ENCODE measurements around the gene MESD. TPM values are rescaled to one million over a fixed set of nuclear protein-coding genes. Genes with fewer than 3 reads are reported as not detected.

MESD gene
- total RNA-seq, 1 experiment from 2014 or later: 21.9 TPM

- CTCF ChIA-PET: no interaction called here
These were observed 84.6 kb downstream of the MESD start for GRCh38 chr15:80904998-80905397.

DNA sequence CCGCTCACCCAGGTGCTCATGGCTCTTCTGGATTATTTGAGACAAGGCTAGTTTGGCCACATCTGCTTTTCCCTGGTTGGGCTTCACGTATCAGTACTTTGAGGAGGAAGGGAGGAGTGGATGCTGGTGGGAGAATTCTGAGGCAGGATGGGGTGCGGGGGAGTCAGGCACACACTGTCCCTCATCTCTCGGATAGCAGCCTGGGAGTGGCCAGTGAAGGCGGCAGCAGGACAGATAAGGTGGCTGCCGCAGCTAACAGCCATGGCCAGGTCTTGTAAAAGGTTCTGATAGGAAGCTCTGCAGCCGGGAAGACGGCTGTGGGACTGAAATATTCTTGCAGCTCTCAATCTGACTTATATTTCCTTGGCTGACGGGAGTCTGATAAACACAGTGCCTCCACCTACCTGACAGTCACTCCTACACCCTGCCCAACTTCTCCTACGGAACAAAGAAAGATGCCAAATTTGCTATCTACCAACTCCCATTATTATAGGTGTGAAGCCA, 87.3 kb downstream of the MESD start:
- peaks cover 31% of the 10 kb centered on the region for H3K4me1 ChIP-seq (replicated peaks; ENCODE audit: insufficient read depth)
- no peaks in the 10 kb centered on the region for H4K20me1 ChIP-seq (ENCODE audit: insufficient read depth)
- no peaks in the 10 kb centered on the region for H3K27me3 ChIP-seq (ENCODE audit: insufficient read depth, low read depth)
- no peak overlapping the region for H3K27ac ChIP-seq
- ChIA-PET CTCF (interaction anchor here (0.6 kb wide), 1 partner anchor 60 kb away, joined by 3 read pairs; no protein-coding TSS in a partner anchor), POLR2A (ENCODE audit: unreplicated experiment) (no interaction called here)
- H3K9me3 ChIP-seq (ENCODE audit: insufficient read depth, low read depth): no peaks in the 10 kb centered on the region
- H3K4me3 ChIP-seq: no peak overlapping the region
- intact Hi-C loops (cut with micrococcal nuclease; ENCODE audit: unreplicated experiment): no loop called here
- TF ChIP-seq, protein P1, sequence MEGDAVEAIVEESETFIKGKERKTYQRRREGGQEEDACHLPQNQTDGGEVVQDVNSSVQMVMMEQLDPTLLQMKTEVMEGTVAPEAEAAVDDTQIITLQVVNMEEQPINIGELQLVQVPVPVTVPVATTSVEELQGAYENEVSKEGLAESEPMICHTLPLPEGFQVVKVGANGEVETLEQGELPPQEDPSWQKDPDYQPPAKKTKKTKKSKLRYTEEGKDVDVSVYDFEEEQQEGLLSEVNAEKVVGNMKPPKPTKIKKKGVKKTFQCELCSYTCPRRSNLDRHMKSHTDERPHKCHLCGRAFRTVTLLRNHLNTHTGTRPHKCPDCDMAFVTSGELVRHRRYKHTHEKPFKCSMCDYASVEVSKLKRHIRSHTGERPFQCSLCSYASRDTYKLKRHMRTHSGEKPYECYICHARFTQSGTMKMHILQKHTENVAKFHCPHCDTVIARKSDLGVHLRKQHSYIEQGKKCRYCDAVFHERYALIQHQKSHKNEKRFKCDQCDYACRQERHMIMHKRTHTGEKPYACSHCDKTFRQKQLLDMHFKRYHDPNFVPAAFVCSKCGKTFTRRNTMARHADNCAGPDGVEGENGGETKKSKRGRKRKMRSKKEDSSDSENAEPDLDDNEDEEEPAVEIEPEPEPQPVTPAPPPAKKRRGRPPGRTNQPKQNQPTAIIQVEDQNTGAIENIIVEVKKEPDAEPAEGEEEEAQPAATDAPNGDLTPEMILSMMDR (conservative IDR thresholded peaks at IDR 0.05): no peak
- TF ChIP-seq EZH2 (IDR thresholded peaks at IDR 0.05; ENCODE audit: low read depth): no peak
- no peak overlapping the region for H3K4me2 ChIP-seq
- no TSS peak for BruUV-seq (replicated peaks)
- no peaks in the 10 kb centered on the region for H3K36me3 ChIP-seq (ENCODE audit: low read depth)
- no peaks in the 10 kb centered on the region for H3K79me2 ChIP-seq (ENCODE audit: low read depth)
- DNase-seq: no peak
- H3F3A ChIP-seq (ENCODE audit: insufficient read depth, low read depth): peaks cover 23% of the 10 kb centered on the region
- no peaks in the 10 kb centered on the region; the same call in 1 of the 2 replicates for H3K9me2 ChIP-seq (ENCODE audit: insufficient read depth)
- H2AFZ ChIP-seq: no peak overlapping the region

More at GRCh38 chr15:80904998-80905397, 84.6 kb downstream of the MESD start:
- no peaks in the 10 kb centered on the region; the same call in 1 of the 2 replicates for H3K9me2 ChIP-seq (ENCODE audit: insufficient read depth)
- H3K4me3 ChIP-seq: no peak overlapping the region
- H2AFZ ChIP-seq: no peak overlapping the region
- H3K79me2 ChIP-seq (ENCODE audit: low read depth): no peaks in the 10 kb centered on the region
- H3F3A ChIP-seq (ENCODE audit: insufficient read depth, low read depth): peaks cover 10% of the 10 kb centered on the region; the same call in 1 of the 2 replicates
- no TSS peak for BruUV-seq (replicated peaks)
- H3K27ac ChIP-seq: no peak overlapping the region
- peaks cover 23% of the 10 kb centered on the region for H3K4me1 ChIP-seq (replicated peaks; ENCODE audit: insufficient read depth)
- no peaks in the 10 kb centered on the region for H3K27me3 ChIP-seq (ENCODE audit: insufficient read depth, low read depth)
- TF ChIP-seq, protein P1 (conservative IDR thresholded peaks at IDR 0.05): no peak
- TF ChIP-seq EZH2 (IDR thresholded peaks at IDR 0.05; ENCODE audit: low read depth): no peak
- POLR2A ChIA-PET (ENCODE audit: unreplicated experiment): no interaction called here
- H3K36me3 ChIP-seq (ENCODE audit: low read depth): peaks cover 14% of the 10 kb centered on the region; the same call in 1 of the 2 replicates
- no peak overlapping the region for H3K4me2 ChIP-seq
- intact Hi-C loops (cut with micrococcal nuclease; ENCODE audit: unreplicated experiment): no loop called here
- no peaks in the 10 kb centered on the region for H3K9me3 ChIP-seq (ENCODE audit: insufficient read depth, low read depth)
- DNase-seq: no peak
- H4K20me1 ChIP-seq (ENCODE audit: insufficient read depth): no peaks in the 10 kb centered on the region

DNA sequence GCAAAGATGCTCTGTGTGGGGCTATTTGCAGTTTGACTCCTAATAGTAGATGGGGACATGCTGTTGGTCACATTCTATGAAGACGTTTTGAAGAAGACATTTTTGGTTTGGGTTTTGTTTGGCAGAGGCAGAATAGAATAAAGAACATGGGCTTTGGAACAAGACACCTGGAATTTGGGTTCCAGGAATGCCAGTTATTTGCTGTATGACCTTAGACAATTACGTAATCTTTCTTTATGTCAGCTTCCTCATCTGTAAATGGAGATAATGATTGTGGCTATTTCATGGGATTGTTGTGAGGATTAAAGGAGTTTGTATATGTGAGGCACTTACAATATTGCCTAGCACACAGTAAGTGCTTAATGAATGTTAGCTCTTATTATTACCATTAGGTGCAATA, 91.6 kb downstream of the MESD start:
- CTCF ChIA-PET: no interaction called here
- no peak overlapping the region for H3K4me3 ChIP-seq
- TF ChIP-seq, protein P1 (conservative IDR thresholded peaks at IDR 0.05): no peak
- TF ChIP-seq EZH2 (IDR thresholded peaks at IDR 0.05; ENCODE audit: low read depth): no peak
- peak in 1 of 2 experiments; percentile 48 for DNase-seq
- H3K79me2 ChIP-seq (ENCODE audit: low read depth): no peaks in the 10 kb centered on the region
- peaks cover 9% of the 10 kb centered on the region for H3K4me1 ChIP-seq (replicated peaks; ENCODE audit: insufficient read depth)
- H4K20me1 ChIP-seq (ENCODE audit: insufficient read depth): no peaks in the 10 kb centered on the region
- H2AFZ ChIP-seq: no peak overlapping the region
- no peaks in the 10 kb centered on the region for H3K27me3 ChIP-seq (ENCODE audit: insufficient read depth, low read depth)
- POLR2A ChIA-PET (ENCODE audit: unreplicated experiment): no interaction called here
- peaks cover 13% of the 10 kb centered on the region for H3F3A ChIP-seq (ENCODE audit: insufficient read depth, low read depth)
- no peaks in the 10 kb centered on the region for H3K9me3 ChIP-seq (ENCODE audit: insufficient read depth, low read depth)
- H3K9me2 ChIP-seq (ENCODE audit: insufficient read depth): no peaks in the 10 kb centered on the region
- intact Hi-C loops (cut with micrococcal nuclease; ENCODE audit: unreplicated experiment): no loop called here
- BruUV-seq (replicated peaks): no TSS peak
- no peaks in the 10 kb centered on the region for H3K36me3 ChIP-seq (ENCODE audit: low read depth)
- no peak overlapping the region; the same call in 1 of the 2 replicates for H3K27ac ChIP-seq
- H3K4me2 ChIP-seq: no peak overlapping the region

Small RNA genes lying within 50 kb of the gene (microRNA-seq; reads per million reads assigned to microRNA genes)
- gene MIR4514 (ENCODE audit: borderline number of aligned reads, borderline replicate concordance): not detected

Other genes starting within 250 kb of the MESD start
- gene CEMIP, start 210.4 kb downstream of the MESD start, total RNA-seq (2021): 0.58 and 0.61 TPM in 2 replicates
- 14.9 and 18.2 TPM in 2 replicates for gene TLNRD1, start 11.1 kb upstream of the MESD start, total RNA-seq (2021)
- 1.4 and 2.0 TPM in 2 replicates for gene CFAP161, start 144.5 kb upstream of the MESD start, total RNA-seq (2021)
- gene IL16, start 207.1 kb upstream of the MESD start, total RNA-seq (2021): 0.50 and 0.65 TPM in 2 replicates

Data from PC-9 (cell line).